G401.6 (cell line): ENCODE results near the gene OSTC.
A peak's percentile ranks its signal among the peaks of the same experiment; 100 is the strongest.
"Not testable (repeated sequence)": the region's sequence is repeated elsewhere in the genome, so short reads cannot be mapped to it uniquely, and the experiment has no call there.

ENCODE experiments used
- FAIRE-seq: peaks from 2 replicates; lab custom pipeline; 2012; peaks lifted over from hg19 to GRCh38; lab: Jason Lieb, UNC

OSTC gene

DNA sequence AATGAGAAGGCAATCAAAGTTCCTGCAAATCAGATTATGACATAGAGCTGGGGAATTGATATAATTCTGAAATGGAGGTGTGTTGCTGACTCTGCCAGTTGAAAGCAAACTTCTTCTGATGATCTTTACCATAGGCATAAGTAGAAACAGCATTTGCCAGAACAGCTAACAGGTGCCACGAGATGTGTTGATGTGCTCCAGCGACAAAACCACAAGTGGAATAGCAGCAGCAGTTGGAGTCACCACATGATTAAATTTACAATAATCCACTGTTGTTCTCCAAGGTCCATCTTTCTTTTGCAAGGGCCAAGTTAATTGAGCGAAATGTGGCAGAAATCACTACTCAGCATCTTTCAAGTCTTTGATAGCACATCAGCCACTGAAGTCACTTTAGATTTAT is 3.7 kb upstream of the OSTC start:
- no peak for FAIRE-seq

DNA sequence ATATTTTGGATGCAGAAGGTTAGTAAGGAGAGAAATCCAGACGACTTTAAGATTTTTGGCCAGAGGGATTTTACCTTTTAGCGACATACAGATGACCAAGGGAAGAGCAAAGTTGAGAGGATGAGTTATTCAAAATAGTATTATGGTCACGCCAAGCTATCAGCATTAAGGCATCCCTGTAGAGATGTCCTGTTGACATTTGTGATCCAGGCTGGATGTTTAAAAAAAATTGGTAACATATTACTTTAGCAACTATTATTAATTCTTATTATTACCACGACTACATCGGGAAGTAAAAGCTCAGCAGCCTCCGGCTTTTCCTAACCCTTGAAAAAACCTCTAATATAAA is 562 bp upstream of the OSTC start:
- no peak for FAIRE-seq

DNA sequence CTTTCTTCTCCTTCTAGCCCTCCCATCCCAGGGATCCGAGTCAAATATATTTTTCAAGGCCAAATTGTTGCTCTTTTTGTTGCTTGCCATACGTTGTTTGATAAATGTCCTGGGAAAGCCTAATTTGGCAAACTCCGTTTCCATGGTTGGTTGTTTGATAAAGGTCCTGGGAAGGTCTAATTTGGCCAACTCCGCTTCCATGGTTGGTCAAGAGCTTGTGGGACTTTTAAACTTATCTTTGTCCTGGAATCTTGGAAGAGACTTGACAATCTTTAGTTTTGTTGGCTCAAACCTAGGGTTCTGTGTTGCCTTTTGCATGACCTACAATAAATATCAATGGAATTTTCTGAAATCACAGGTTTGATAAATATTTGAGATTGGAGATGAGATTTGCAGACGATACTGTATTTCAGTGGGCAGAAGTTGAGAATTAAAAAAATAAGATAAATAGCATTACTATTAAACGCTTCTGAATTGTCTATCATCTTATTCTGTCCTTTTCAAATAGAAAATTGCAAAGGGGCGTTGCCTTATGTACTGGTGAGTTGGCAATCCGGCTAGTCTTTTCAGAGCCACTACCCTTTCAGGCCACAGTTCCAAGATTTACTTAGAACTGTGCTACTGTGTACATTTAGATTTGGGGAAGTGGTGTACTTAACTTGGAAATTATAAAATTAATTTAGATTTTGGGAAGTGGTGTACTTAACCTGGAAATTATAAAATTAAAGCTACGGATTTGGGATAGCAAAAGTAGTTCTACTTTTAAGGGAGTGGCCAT is 804 bp downstream of the OSTC start:
- FAIRE-seq = no peak

DNA sequence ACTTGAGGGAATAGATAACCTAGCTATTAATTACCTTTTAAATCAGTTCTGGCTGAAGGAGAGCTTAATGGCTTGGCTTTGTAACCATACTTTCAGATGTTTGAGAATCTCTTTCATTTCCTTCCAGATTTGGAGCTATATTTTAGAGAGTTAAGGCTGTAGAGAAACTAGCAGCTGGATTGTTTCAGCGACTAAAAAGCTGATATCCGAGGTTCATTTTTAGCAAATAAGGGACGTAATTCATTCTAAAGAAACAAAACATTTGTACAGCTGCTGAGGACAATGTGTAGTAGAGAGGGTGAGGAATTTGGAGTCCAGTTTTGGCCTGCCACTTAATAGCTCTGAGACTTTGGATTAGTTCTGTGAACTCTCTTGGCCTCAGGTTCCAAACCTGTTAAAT is 12.2 kb downstream of the OSTC start:
- no peak for FAIRE-seq

DNA sequence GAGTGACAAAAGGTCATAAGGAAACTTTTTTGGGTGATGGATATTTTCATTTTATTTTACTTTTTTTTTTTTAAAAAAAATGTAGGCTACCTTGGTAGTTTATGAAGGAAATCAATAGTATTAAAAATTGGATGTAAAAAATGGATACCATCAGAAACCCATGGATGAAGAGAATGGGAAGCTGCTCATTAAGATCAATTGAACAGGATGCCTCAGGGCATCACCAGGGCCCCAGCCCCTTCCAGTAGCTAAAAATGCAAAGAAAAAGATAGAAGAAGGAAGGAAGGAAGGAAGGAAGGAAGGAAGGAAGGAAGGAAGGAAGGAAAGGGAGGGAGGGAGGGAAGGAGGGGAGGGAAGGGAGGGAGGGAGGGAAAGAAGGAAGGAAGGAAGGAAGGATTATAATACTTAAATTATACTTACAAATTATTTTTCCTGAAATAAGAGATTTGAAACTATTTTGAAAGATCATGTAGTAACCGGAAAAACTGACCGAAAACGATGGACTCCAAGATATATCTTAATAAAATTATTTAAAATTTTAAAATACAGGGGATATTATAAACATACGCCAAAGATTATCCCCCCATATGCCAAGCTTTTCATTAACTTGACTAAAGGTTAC is 24.1 kb downstream of the OSTC start:
- FAIRE-seq = no peak

DNA sequence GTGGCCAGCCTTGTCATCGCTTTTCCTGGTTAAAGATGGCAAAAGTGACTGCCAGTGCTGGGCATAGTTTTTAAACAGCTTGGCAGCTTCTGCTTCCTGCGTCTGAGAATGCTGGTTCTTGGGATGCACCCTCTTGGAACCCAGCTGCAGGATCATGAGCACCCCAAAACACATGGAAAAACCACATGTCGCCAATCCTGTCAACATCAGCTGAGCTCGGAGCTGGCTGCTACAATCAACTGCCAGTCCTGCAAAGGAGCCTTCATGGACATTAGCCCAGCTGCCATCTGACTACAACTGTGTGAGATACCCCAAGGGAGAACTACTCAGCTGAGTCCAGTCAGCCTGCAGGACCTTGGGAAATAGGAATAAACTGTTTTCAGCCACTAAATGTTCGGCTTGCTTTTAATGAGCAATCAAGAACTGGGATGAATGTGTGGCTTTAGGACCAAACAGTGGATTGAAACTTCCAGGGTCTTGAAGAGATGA is 31.0 kb downstream of the OSTC start:
- FAIRE-seq = no peak

DNA sequence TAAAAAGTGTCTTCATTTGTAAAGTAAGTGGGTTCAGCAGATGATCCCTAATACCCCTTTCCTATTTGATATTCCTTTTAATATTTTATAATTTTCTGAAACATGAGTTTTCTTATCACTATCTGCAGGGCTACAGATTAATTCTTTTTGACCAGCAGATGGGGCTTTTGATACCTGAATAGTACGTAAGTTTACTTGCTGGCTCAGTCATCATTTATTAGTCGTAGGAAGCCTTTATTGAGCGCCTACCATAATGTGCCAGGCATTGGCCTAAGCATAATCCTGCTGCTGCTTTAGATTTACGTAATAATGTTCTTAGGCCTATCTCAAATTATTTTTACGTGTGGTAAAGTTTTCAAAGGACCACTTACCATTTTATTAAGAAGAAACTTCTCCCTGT is 33.1 kb downstream of the OSTC start:
- peak; percentile 40 for FAIRE-seq

DNA sequence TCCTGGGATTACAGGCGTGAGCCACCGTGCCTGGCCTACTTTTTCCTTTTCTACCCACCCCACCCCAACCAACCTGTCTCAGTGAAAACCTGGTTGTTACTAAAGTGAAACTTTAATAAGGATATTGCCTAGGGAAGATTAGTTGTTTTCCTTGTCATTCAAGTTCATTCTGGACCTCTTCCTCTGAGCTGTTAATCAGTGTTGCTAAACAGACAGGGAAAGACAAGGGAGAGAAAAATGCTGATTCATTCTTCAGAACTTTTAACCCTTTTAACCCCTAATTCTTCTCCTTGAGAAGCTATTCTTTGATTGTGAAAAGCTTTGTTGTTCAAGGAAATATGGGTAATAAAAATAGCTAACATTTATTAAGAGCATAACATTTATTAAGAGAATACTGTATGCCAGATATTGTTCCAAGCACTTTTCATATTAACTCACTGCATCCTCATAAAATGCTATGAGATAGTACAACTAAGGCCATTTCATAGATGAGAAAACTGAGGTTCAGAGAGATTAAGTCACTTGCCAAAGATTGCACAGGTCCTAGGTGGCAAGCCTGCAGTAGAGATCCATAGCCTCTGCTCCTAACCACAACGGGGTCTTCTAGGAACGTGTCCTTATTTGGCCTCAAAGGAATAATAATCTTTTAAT is 34.8 kb downstream of the OSTC start:
- no peak for FAIRE-seq

DNA sequence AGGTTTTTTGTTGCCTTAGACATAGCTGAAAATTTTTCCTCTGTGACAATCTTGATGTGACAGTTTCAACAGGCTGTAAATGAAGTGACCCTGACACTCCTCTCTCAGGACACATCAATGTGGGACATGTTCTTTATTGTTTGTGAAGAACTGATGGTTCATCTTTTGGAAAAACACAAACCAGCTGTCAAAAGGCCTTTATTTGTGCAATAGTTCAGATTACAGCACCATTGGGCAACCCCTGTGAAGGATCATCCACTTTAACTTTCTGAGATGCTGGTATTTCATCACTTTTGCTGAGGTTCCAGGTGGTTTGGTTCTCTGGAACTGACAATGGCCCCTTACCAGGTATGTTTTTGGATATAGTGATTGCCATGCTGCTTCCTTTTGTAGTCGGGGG is 40.3 kb downstream of the OSTC start:
- FAIRE-seq = no peak

DNA sequence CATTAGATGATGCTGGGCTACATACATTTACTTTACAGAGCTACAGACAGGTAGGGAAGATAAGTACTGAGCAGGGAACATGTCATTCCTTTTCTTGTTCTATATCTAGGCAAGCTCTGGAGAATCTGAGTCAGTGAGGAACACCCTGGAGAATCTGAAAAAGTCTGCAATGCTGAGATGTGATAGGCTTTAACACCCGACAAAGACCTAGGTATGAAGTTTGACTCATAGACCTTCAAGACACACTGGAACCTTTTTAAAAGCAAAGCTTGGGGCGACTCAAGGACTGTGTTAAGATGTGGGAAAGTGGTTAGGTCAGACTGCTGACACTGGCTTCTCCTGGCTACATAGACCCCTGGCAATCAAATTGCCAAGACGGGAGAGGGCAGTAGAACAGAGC is 42.8 kb downstream of the OSTC start:
- FAIRE-seq = no peak

DNA sequence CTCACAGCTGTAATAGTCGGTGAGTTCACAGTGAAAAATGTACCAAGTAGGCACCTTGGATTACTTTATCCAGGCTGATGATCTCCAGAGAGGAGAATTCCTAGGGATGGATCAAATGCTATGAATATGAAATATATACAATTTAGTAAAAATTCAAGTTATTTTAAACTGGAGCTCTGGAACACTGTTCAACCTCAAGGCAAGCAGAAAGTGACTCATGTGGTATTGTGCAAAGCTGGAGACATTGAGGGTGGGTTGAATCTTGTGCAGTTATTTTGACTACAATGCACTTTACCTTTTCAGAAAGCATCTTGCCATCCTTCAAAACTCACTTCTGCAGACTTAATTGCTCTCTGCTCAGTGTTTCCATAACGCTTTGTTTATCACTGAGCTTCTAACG is 43.4 kb downstream of the OSTC start:
- no peak for FAIRE-seq

DNA sequence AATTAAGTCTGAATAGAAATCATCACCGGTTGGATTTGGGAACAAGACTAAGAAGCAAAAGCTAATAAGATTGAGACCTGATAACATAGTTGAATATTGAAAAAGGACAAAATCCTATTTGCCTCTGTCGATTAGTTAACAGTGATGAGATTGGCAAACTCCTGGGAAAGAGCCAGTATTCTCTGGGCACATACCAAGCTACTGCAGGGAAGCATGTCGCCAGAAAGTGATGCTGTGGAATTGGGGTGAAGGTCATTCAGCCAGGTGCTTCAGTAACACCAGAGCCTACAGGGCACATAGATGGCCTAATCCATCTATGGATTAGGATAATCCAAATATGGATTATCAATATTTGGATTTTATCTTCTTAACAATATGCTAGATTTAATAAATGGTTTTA is 44.0 kb downstream of the OSTC start:
- FAIRE-seq = no peak

DNA sequence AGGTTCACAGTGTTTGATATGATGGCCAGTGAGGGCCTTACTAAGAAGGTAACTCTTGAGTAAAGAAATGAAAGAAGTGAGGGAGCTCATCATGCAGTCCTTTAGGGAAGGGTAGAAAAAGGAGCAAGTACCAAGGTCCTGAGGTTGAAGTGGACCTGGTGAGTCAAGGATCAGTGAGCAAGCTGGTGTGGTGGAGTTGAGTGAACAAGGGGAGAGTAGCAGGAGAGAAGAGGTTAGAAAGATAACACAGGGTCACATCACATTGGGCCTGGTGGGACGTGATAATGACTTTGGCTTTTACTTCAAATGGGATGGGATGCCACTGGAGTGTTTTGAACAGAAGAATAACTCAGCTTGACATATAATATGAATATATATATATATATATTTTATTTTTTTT is 44.7 kb downstream of the OSTC start:
- FAIRE-seq = no peak

DNA sequence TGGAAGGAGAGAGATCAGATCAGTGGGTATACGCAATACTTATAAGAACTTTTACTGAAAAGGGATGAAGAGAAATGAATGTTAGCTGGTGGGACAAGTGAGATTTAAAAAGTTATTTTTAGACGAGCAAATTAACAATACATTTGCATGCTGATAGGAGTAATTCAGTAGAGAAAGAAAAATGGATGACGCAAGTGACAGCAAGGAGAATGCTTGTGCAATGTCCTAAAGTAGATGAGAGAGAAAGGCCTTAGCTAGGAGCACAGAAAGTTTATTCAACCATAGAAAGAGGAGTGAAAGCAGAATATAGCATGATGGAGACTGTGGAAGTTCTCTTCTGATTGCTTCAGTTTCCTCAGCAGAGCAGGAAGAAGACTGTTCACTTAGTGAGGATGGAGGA is 45.8 kb downstream of the OSTC start:
- no peak for FAIRE-seq

DNA sequence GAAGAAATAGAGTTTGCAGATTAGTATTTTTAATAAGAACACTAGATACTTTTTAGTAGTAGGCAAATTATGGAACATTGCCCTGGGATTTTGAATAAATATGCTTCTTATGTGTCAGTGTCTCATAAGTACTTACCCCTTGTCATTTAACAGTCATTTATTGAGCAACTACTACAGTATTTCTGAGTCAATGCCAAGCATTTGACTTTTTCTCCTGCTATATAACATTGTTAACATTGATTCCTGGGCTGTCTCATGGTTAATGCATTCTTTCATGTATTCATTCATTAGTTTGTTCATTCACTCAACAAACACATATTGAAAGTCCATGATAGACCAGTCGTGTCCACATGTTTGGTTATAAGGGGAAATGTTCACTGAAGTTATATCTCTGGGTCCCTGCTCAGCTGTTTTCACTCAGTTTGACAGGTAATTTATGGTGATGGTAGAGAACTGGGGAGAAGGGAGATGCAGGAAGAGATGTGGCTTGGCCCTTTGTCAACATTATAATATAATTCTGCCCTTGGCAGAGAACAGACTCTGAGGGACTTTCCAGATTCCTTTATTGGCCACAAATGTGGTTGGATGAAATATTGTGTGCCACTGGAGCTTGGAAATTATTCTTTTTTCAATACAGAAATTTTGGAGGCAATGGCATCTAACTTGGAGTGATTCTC is 49.8 kb downstream of the OSTC start:
- no peak for FAIRE-seq

DNA sequence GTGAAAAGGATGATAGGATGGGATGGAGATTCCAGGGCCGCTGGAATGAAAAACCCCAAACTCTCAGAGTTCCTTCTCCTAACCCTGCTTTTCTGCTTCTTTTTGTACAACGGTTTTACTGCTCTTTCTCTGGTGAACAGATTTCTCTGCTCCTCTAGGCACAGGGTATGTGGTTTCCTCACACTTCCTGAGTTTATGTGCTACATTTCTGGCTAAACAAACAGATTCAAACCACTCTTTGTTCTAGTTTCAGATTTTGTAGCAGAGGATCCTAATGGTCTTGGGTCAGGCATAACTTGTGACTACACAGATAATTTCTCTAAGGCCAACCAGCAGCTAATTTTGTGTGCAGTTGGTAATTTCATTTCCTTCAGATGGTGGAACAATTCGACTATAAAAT is 52.6 kb downstream of the OSTC start:
- FAIRE-seq = no peak

DNA sequence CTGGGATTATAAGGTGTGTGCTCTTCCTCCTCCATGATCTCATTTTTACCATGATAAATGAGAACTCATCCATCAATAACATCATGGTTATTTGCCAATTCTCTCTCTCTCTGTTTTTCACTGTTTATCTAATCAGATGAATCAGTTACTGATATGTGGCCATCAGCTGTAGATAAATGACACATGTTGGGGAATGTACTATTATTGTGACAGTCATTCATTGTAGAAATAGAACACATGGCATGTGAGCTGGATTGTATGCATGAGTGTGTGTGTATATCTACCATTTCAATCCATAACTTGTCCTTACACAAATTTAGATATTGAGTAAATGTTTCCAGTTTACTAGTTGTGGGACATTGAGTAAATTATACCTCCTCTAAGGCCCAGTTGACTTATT is 53.0 kb downstream of the OSTC start:
- FAIRE-seq = no peak

DNA sequence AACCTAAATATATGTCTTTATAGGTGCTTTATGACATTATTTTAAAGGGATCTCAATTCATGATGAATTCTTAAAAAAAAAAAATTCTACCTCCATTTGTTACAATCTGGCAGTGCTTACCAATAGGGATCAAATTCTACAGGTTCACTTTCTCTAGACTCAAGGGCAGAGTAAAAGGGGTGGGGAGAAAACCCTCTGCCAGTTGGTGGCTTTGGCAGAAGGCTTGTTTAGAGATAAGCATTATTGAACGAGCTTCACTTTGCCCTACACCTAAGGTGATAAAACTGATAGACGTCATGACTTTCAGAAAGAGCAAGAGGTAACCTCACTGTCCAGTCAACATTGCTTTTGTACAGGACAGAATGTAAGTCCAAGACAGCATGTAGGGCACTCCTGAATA is 53.6 kb downstream of the OSTC start:
- no peak for FAIRE-seq

DNA sequence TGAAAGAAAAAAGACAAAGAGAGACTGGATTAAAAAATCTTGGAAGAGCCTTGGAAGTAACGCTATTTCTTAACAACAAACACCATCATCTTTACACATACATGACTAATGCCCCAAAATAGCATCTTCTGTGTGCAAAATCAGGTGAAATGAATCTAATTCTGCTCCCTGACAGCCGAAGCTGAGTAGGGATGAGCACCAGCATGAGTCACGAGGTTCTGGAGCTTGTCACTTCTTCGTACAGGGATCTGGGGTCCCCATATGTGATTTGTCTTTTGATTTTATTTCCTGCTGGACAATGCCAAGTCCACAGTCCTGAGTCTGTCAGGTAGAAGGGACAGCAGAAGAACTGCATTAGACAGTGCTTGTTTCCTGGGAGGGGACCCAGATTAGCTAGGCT is 55.9 kb downstream of the OSTC start:
- no peak for FAIRE-seq

DNA sequence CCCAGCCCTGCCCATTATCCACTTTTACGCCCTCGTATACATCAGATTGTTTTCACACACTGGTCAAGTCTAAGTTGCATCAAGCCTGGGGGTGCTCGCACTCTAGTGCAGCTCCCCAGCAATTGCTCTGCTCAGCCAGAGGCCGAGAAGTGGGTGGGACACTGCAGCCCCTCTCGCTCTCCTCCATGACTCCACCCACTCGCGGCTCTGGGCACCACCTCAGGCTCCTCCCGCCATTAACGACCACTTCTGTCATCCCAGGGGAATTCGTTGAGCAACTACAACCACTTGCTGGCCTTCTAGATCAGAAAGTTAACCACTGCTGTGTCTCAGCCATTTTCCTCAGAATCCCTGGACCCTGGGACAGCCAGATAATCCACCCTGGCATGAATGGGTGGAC is 58.8 kb downstream of the OSTC start:
- no peak for FAIRE-seq

DNA sequence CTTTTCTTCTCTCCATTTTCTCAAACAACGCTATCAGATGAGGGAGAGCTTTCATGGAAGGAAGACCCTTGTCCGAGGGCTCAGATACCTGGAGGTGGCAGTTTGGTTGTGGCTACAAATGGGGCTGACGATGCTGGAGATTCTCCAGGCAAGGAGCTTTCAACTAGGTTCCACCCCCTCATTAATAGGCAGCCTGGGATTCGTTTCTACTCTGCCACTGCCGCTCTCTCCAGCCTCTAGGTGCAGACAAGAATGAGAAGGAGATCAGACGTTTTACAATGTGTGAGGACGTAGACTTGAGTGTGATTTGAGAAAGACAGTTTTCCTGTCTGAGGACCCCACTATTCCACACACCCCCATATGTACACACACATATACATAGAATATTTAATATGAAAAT is 59.3 kb downstream of the OSTC start:
- FAIRE-seq = no peak

DNA sequence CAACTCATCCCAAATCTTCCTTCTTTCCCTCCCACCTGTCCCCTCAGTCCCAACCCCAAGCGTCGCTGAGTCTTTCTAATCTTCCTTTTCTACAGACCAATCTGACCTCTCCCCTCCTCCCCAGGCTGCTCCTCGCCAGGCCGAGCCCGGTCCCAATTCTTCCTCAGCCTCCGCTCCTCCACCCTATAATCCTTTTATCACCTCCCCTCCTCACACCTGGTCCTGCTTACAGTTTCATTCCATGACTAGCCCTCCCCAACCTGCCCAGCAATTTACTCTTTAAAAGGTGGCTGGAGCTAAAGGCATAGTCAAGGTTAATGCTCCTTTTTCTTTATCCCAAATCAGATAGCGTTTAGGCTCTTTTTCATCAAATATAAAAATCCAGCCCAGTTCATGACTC is 60.2 kb downstream of the OSTC start:
- FAIRE-seq = not testable (repeated sequence)

DNA sequence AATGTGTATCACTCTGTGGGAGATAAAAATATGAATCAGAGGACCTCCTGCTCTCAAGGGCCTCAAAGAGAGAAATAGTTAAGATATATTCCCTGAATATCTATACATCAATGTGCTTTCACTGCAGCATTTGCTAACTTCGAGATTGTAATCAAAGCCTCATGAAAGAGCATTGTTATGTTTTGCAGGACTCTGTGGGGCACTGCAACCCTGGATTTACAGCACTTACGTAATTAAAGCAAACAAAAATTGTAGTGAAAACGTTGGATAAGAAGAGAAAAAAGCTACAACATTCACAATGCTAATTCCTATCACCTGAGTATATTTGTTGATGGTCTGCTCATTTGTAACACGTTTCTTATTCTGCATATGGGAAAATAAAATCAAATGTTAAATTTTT is 64.5 kb downstream of the OSTC start:
- FAIRE-seq = no peak
